ENCODE results near the gene ABHD14A.
"Not testable (repeated sequence)": the region's sequence is repeated elsewhere in the genome, so short reads cannot be mapped to it uniquely, and the experiment has no call there.

- TF ChIP-seq, protein P1, sequence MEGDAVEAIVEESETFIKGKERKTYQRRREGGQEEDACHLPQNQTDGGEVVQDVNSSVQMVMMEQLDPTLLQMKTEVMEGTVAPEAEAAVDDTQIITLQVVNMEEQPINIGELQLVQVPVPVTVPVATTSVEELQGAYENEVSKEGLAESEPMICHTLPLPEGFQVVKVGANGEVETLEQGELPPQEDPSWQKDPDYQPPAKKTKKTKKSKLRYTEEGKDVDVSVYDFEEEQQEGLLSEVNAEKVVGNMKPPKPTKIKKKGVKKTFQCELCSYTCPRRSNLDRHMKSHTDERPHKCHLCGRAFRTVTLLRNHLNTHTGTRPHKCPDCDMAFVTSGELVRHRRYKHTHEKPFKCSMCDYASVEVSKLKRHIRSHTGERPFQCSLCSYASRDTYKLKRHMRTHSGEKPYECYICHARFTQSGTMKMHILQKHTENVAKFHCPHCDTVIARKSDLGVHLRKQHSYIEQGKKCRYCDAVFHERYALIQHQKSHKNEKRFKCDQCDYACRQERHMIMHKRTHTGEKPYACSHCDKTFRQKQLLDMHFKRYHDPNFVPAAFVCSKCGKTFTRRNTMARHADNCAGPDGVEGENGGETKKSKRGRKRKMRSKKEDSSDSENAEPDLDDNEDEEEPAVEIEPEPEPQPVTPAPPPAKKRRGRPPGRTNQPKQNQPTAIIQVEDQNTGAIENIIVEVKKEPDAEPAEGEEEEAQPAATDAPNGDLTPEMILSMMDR (IDR thresholded peaks at IDR 0.05) = not testable (repeated sequence)
- TF ChIP-seq POLR2AphosphoS5 (IDR thresholded peaks at IDR 0.05) = not testable (repeated sequence)
These were observed 18.8 kb downstream of the ABHD14A start for GRCh38 chr3:51993657-51994056.

Data from esophagus muscularis mucosa (tissue), 3 donors.